ENCODE results near the gene VWC2L.

- TF ChIP-seq CTCF (IDR thresholded peaks at IDR 0.05; ENCODE audit: low read depth, low read length, poor library complexity, severe bottlenecking) (no peak), EZH2phosphoT487 (IDR thresholded peaks at IDR 0.05; ENCODE audit: borderline replicate concordance, low read length) (no peak)
These were observed 30.2 kb upstream of the VWC2L start for GRCh38 chr2:214380681-214381080.
